H9 (cell line): ENCODE data around the gene TCEA3. TPM values are rescaled to one million over a fixed set of nuclear protein-coding genes. Genes with fewer than 3 reads are reported as not detected.
A peak's percentile ranks its signal among the peaks of the same experiment; 100 is the strongest.

Experiments used
- DNase-seq: peaks from one replicate; pipeline ENCODE4 v3.0.0-alpha.2; 2017
- H2AFZ ChIP-seq: one replicate; pipeline ENCODE4 v1.6.1; 2013; ENCODE audit warnings: mild to moderate bottlenecking, low read length, control low read depth, moderate library complexity
- H2AK5ac ChIP-seq: 2 replicates; pipeline ENCODE4 v1.6.1; 2013; ENCODE audit warnings: low read length, control low read depth, mixed read lengths; ENCODE audit not compliant: insufficient read length
- H2BK120ac ChIP-seq: one replicate; pipeline ENCODE4 v1.6.1; 2013; ENCODE audit warnings: low read depth, mild to moderate bottlenecking, low read length, control low read depth, inconsistent platforms; ENCODE audit not compliant: poor library complexity, severe bottlenecking
- H2BK12ac ChIP-seq: 2 replicates; pipeline ENCODE4 v1.6.1; 2013; ENCODE audit warnings: low read length, control low read depth, mixed read lengths, low read depth; ENCODE audit not compliant: insufficient read length
- H2BK15ac ChIP-seq: 2 replicates; pipeline ENCODE4 v1.6.1; 2013; ENCODE audit warnings: low read depth, low read length, control low read depth
- H2BK20ac ChIP-seq: one replicate; pipeline ENCODE4 v1.6.1; 2013; ENCODE audit warnings: low read depth, mild to moderate bottlenecking, low read length, control low read depth, inconsistent platforms; ENCODE audit not compliant: poor library complexity, severe bottlenecking
- H2BK5ac ChIP-seq: 2 replicates; pipeline ENCODE4 v1.6.1; 2013; ENCODE audit warnings: low read length, control low read depth, mixed read lengths; ENCODE audit not compliant: insufficient read length
- H3K14ac ChIP-seq: 2 replicates; pipeline ENCODE4 v1.6.1; 2013; ENCODE audit warnings: low read length, control low read depth; ENCODE audit not compliant: insufficient read depth
- H3K18ac ChIP-seq: 2 replicates; pipeline ENCODE4 v1.6.1; 2013; ENCODE audit warnings: low read depth, mild to moderate bottlenecking, mixed read lengths, low read length, control low read depth; ENCODE audit not compliant: insufficient read length
- H3K23ac ChIP-seq: 2 replicates; pipeline ENCODE4 v1.6.1; 2013; ENCODE audit warnings: low read length, control low read depth, mixed read lengths, low read depth; ENCODE audit not compliant: insufficient read length
- H3K23me2 ChIP-seq: 2 replicates; pipeline ENCODE4 v1.6.1; 2013; ENCODE audit warnings: low read depth, mild to moderate bottlenecking, mixed read lengths, low read length, control low read depth; ENCODE audit not compliant: insufficient read length, poor library complexity, severe bottlenecking
- H3K27ac ChIP-seq: 2 replicates; pipeline ENCODE4 v1.5.1; 2013; ENCODE audit warnings: low read length, control low read depth, mixed read lengths, low read depth; ENCODE audit not compliant: insufficient read length
- H3K27me3 ChIP-seq: 2 replicates; pipeline ENCODE4 v1.6.1; 2013; ENCODE audit warnings: low read length, control low read depth, inconsistent platforms; ENCODE audit not compliant: insufficient read depth
- H3K4ac ChIP-seq: 2 replicates; pipeline ENCODE4 v1.6.1; 2013; ENCODE audit warnings: low read depth, mild to moderate bottlenecking, control low read depth, inconsistent platforms, low read length, moderate library complexity
- H3K4me1 ChIP-seq: 2 replicates; pipeline ENCODE4 v1.6.1; 2013; ENCODE audit warnings: low read length, control low read depth, inconsistent platforms; ENCODE audit not compliant: insufficient read depth
- H3K4me2 ChIP-seq: 2 replicates; pipeline ENCODE4 v1.6.1; 2013; ENCODE audit warnings: low read length, control low read depth, mixed read lengths; ENCODE audit not compliant: insufficient read length, insufficient read depth
- H3K56ac ChIP-seq: 2 replicates; pipeline ENCODE4 v1.6.1; 2013; ENCODE audit warnings: low read depth, mild to moderate bottlenecking, mixed read lengths, low read length, control low read depth; ENCODE audit not compliant: insufficient read length
- H3K79me1 ChIP-seq: 2 replicates; pipeline ENCODE4 v1.6.1; 2013; ENCODE audit warnings: low read depth, mild to moderate bottlenecking, moderate library complexity, low read length, control low read depth, inconsistent platforms; ENCODE audit not compliant: insufficient read depth, poor library complexity, severe bottlenecking
- H3K79me2 ChIP-seq: 2 replicates; pipeline ENCODE4 v1.6.1; 2013; ENCODE audit warnings: low read length, control low read depth, inconsistent platforms; ENCODE audit not compliant: insufficient read depth
- H3K9ac ChIP-seq: 2 replicates; pipeline ENCODE4 v1.6.1; 2013; ENCODE audit warnings: low read length, control low read depth, mixed read lengths; ENCODE audit not compliant: insufficient read length; ENCODE audit errors: extremely low read depth
- H3K9me3 ChIP-seq: one replicate; pipeline ENCODE4 v1.6.1; 2013; ENCODE audit warnings: low read depth, low read length, inconsistent platforms; ENCODE audit not compliant: control insufficient read depth
- H3T11ph ChIP-seq: one replicate; pipeline ENCODE4 v1.6.1; 2013; ENCODE audit warnings: mild to moderate bottlenecking, low read length, control low read depth, inconsistent platforms
- H4K20me1 ChIP-seq: one replicate; pipeline ENCODE4 v1.6.1; 2013; ENCODE audit not compliant: control insufficient read depth, insufficient read length, insufficient read depth
- H4K5ac ChIP-seq: 2 replicates; pipeline ENCODE4 v1.6.1; 2013; ENCODE audit warnings: low read depth, mild to moderate bottlenecking, mixed read lengths, low read length, control low read depth; ENCODE audit not compliant: insufficient read length
- H4K8ac ChIP-seq: replicated peaks from 2 replicates; pipeline ENCODE4 v1.6.1; 2013; ENCODE audit warnings: low read length, control low read depth, mixed read lengths, low read depth; ENCODE audit not compliant: insufficient read length
- H4K91ac ChIP-seq: 2 replicates; pipeline ENCODE4 v1.6.1; 2013; ENCODE audit warnings: low read depth, mild to moderate bottlenecking, moderate library complexity, mixed read lengths, low read length, control low read depth; ENCODE audit not compliant: insufficient read length
- H3K27ac Mint-ChIP-seq, 3 experiments: 2 replicates in 2 of 3; 3 replicates in 1 of 3; pipeline ENCODE4 v1.8.0; 2020 to 2021; ENCODE audit warnings: mixed read lengths in 3 of 3, mild to moderate bottlenecking in 1 of 3, moderate library complexity in 1 of 3
- H3K27me3 Mint-ChIP-seq: 2 replicates; pipeline ENCODE4 v1.8.0; 2021; ENCODE audit warnings: low read depth, mild to moderate bottlenecking, moderate library complexity, mixed read lengths
- H3K36me3 Mint-ChIP-seq, 3 experiments: 2 replicates in 2 of 3; 3 replicates in 1 of 3; pipeline ENCODE4 v1.8.0; 2020 to 2021; ENCODE audit warnings: low read depth in 3 of 3, mixed read lengths in 3 of 3; ENCODE audit not compliant: insufficient read depth in 1 of 3
- H3K4me1 Mint-ChIP-seq, 2 experiments: 2 replicates each; pipeline ENCODE4 v1.8.0; 2020; ENCODE audit warnings: mixed read lengths in 2 of 2
- H3K4me3 Mint-ChIP-seq, 2 experiments: 2 replicates in 1 of 2; 3 replicates in 1 of 2; pipeline ENCODE4 v1.8.0; 2020 to 2021; ENCODE audit warnings: mild to moderate bottlenecking in 2 of 2, mixed read lengths in 2 of 2, moderate library complexity in 1 of 2
- H3K9me3 Mint-ChIP-seq, 2 experiments: 2 replicates in 1 of 2; 3 replicates in 1 of 2; pipeline ENCODE4 v1.8.0; 2020; ENCODE audit warnings: mild to moderate bottlenecking in 2 of 2, mixed read lengths in 2 of 2, moderate library complexity in 1 of 2
- CTCF ChIP-seq: fragments of 200-600 bp; sonication (generic); conservative IDR thresholded peaks from 3 replicates; pipeline ENCODE4 v1.8.0; 2021; ENCODE audit warnings: antibody characterized with exemption, mild to moderate bottlenecking
- WGBS: extraction: QIAGEN DNeasy Blood & Tissue Kit; methylation state at CpG from one replicate; pipeline ENCODE4 v1.1.7; 2013; ENCODE audit warnings: missing lambda C conversion rate, low lambda C conversion rate, mixed read lengths; ENCODE audit not compliant: insufficient read length; ENCODE audit errors: extremely low coverage; 5-methylcytosine and 5-hydroxymethylcytosine counted together
- total RNA-seq: library from RNA; stranded (reverse); gene quantifications from 2 replicates; pipeline ENCODE4 v1.2.1, GENCODE V29; 2021

The TCEA3 gene
- total RNA-seq, 1 experiment from 2014 or later: 0.37 TPM

- peaks cover 59% of the 10 kb centered on the region for H3K27me3 ChIP-seq
- H3K4me3 Mint-ChIP-seq: peak overlapping the region; percentile 84 to 94
- peak overlapping the region; percentile 81 for H3K4me2 ChIP-seq
- H3K14ac ChIP-seq: no peak overlapping the region; the same call in 1 of the 2 replicates
- H3K18ac ChIP-seq: no peak overlapping the region
- peak overlapping the region; percentile 59 to 96 (median 93); a peak in 4 of 7 replicates for H3K27ac Mint-ChIP-seq
- H3K79me2 ChIP-seq: no peaks in the 10 kb centered on the region
- H3K9me3 ChIP-seq: peaks cover under 1% of the 10 kb centered on the region
- H2AFZ ChIP-seq: peak overlapping the region; percentile 17
- H2BK20ac ChIP-seq: no peak overlapping the region
- H2BK15ac ChIP-seq: no peak overlapping the region
- H3T11ph ChIP-seq: no peak overlapping the region
- H3K9me3 Mint-ChIP-seq: peaks cover 18 to 30% of the 10 kb centered on the region in 2 experiments
- TF ChIP-seq CTCF: peak; percentile 46
- H3K4me1 Mint-ChIP-seq: peaks cover 27 to 36% of the 10 kb centered on the region in 2 experiments
- H2BK12ac ChIP-seq: no peak overlapping the region
- no peak overlapping the region for H3K27ac ChIP-seq
- H3K56ac ChIP-seq: no peak overlapping the region
- no peaks in the 10 kb centered on the region for H3K79me1 ChIP-seq
- peaks cover 46% of the 10 kb centered on the region for H3K27me3 Mint-ChIP-seq
- no peak overlapping the region for H3K23ac ChIP-seq
- H3K23me2 ChIP-seq: peaks cover 5% of the 10 kb centered on the region
- H2BK120ac ChIP-seq: no peak overlapping the region
- H3K4ac ChIP-seq: no peak overlapping the region
- no peak overlapping the region for H4K91ac ChIP-seq
- no peak overlapping the region for H4K8ac ChIP-seq
- peaks cover 3% of the 10 kb centered on the region for H4K20me1 ChIP-seq
- WGBS: no CpG with 5 or more reads among the region's 61 CpGs
- H2BK5ac ChIP-seq: no peak overlapping the region
- H3K9ac ChIP-seq: peak overlapping the region; percentile 33
- peak; percentile 90 for DNase-seq
- no peaks in the 10 kb centered on the region; the same call in 1 of the 2 replicates for H3K4me1 ChIP-seq
- H3K36me3 Mint-ChIP-seq: no peaks in the 10 kb centered on the region; a peak in 3 of 7 replicates
- H4K5ac ChIP-seq: no peak overlapping the region
- no peak overlapping the region for H2AK5ac ChIP-seq
These were observed 55.8 kb downstream of the TCEA3 start for GRCh38 chr1:23368562-23369334.
